ENCODE results near the gene RSBN1L.

DNA sequence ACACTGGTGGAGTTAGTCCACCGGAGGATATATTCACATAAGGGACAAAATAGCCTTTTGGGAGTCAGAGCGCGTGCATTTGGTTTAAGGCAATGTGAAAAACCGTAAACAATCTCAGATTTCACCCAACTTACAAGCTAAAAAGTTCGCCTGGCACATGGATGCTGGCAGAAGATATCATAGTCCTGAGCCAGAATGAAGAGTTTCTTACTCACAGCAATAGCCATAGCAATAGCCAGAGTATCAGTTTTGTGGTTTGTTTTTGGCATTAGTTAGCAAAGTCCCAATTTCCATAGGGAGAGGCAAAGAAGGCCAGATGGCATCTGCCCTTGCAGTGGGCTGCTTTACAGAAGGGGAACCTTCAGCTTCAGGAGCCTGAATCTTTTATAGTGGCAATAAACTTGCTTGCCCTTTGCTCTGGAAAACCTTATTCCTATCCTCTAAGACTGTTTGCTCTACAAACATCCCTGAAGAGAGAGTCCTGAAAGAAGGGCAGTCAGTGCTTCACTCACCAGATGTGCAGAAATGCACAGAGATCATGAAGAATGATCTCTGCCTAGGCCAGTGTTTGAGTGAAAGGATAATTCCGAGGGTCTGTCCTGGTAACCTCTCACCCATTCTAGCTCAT, 28.7 kb upstream of the RSBN1L start:
- TF ChIP-seq, protein P1, sequence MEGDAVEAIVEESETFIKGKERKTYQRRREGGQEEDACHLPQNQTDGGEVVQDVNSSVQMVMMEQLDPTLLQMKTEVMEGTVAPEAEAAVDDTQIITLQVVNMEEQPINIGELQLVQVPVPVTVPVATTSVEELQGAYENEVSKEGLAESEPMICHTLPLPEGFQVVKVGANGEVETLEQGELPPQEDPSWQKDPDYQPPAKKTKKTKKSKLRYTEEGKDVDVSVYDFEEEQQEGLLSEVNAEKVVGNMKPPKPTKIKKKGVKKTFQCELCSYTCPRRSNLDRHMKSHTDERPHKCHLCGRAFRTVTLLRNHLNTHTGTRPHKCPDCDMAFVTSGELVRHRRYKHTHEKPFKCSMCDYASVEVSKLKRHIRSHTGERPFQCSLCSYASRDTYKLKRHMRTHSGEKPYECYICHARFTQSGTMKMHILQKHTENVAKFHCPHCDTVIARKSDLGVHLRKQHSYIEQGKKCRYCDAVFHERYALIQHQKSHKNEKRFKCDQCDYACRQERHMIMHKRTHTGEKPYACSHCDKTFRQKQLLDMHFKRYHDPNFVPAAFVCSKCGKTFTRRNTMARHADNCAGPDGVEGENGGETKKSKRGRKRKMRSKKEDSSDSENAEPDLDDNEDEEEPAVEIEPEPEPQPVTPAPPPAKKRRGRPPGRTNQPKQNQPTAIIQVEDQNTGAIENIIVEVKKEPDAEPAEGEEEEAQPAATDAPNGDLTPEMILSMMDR (IDR thresholded peaks at IDR 0.05; ENCODE audit: low read depth, low read length): no peak
- TF ChIP-seq POLR2A (IDR thresholded peaks at IDR 0.05; ENCODE audit: extremely low read depth, insufficient read length): no peak
- TF ChIP-seq MAX (IDR thresholded peaks at IDR 0.05; ENCODE audit: low read depth, low read length): no peak
- TF ChIP-seq MYC (IDR thresholded peaks at IDR 0.05; ENCODE audit: low read depth, low read length): no peak
